ENCODE measurements around the gene CCDC60.
A peak's percentile ranks its signal among the peaks of the same experiment; 100 is the strongest.
"Not testable (repeated sequence)": the region's sequence is repeated elsewhere in the genome, so short reads cannot be mapped to it uniquely, and the experiment has no call there.

Gene CCDC60

GRCh38 chr12:119338593-119339363 is 4.2 kb downstream of the CCDC60 start:
- DNase-seq = peak; percentile 12 to 73

- no peak for DNase-seq
Measured at GRCh38 chr12:119340578-119340977, 6.0 kb downstream of the CCDC60 start.

- DNase-seq = no peak
Measured at GRCh38 chr12:119341020-119341419, 6.5 kb downstream of the CCDC60 start.

GRCh38 chr12:119341988-119342387 is 7.5 kb downstream of the CCDC60 start:
- no peak for DNase-seq

- no peak for DNase-seq
Measured at GRCh38 chr12:119343130-119343529, 8.6 kb downstream of the CCDC60 start.

- peak; percentile 76 to 84 for DNase-seq
Measured at GRCh38 chr12:119354172-119354571, 19.6 kb downstream of the CCDC60 start.

GRCh38 chr12:119360366-119360765 is 25.8 kb downstream of the CCDC60 start:
- not testable (repeated sequence) for DNase-seq

GRCh38 chr12:119363037-119363436 is 28.5 kb downstream of the CCDC60 start:
- DNase-seq = no peak

GRCh38 chr12:119363490-119363889 is 29.0 kb downstream of the CCDC60 start:
- no peak for DNase-seq

GRCh38 chr12:119365451-119365850 is 30.9 kb downstream of the CCDC60 start:
- peak; percentile 30 to 38 for DNase-seq

- DNase-seq = no peak
Measured at GRCh38 chr12:119366007-119366406, 31.5 kb downstream of the CCDC60 start.

GRCh38 chr12:119369161-119369560 is 34.6 kb downstream of the CCDC60 start:
- no peak for DNase-seq

GRCh38 chr12:119369907-119370546 is 35.5 kb downstream of the CCDC60 start:
- peak; percentile 21 to 39 for DNase-seq

- DNase-seq = no peak
Measured at GRCh38 chr12:119372540-119372939, 38.0 kb downstream of the CCDC60 start.

- no peak for DNase-seq
Measured at GRCh38 chr12:119373001-119373400, 38.5 kb downstream of the CCDC60 start.

GRCh38 chr12:119373666-119374065 is 39.1 kb downstream of the CCDC60 start:
- DNase-seq = no peak

GRCh38 chr12:119374635-119375034 is 40.1 kb downstream of the CCDC60 start:
- DNase-seq = no peak

GRCh38 chr12:119375075-119375882 is 40.8 kb downstream of the CCDC60 start:
- DNase-seq = no peak

- no peak for DNase-seq
Measured at GRCh38 chr12:119375883-119376190, 41.3 kb downstream of the CCDC60 start.

- DNase-seq = no peak
Measured at GRCh38 chr12:119378903-119379302, 44.4 kb downstream of the CCDC60 start.

GRCh38 chr12:119381471-119382235 is 47.1 kb downstream of the CCDC60 start:
- no peak for DNase-seq

- no peak for DNase-seq
Measured at GRCh38 chr12:119383206-119383605, 48.7 kb downstream of the CCDC60 start.

GRCh38 chr12:119384340-119384739 is 49.8 kb downstream of the CCDC60 start:
- no peak for DNase-seq
